Skeletal muscle cell (primary cell): Measurements from ENCODE around the gene SETX.
"Not testable (repeated sequence)": the region's sequence is repeated elsewhere in the genome, so short reads cannot be mapped to it uniquely, and the experiment has no call there.

Experiments
- DNase-seq: peaks from one replicate; pipeline ENCODE4 v3.0.0-alpha.2; 2010; ENCODE audit warnings: low read depth
- H3K4me3 ChIP-seq: 2 replicates; pipeline ENCODE4 v1.5.1; 2011; ENCODE audit warnings: low read depth, mild to moderate bottlenecking, control low read depth, low read length, moderate library complexity

The SETX gene

DNA sequence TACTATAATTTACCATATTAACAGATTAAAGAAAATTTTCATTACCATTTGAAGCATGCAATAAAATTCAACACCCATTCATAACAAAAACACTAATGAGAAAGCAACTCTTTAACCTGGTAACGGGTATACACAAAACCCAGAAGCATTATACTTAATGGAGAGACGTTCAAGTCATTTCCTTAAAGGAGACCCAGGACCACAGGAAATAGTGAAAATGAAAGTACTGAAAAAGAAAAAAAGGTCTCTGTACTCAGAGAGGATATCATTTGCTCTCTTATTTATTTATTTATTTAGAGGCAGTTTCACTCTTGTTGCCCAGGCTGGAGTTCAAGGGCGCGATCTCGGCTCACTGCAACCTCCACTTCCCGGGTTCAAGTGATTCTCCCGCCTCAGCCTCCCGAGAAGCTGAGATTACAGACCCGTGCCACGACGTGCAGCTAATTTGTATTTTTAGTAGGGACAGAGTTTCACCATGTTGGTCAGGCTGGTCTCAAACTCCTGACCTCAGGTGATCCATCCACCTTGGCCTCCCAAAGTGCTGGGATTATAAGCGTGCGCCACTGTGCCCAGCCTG is 61.6 kb downstream of the SETX start:
- DNase-seq, result no peak

DNA sequence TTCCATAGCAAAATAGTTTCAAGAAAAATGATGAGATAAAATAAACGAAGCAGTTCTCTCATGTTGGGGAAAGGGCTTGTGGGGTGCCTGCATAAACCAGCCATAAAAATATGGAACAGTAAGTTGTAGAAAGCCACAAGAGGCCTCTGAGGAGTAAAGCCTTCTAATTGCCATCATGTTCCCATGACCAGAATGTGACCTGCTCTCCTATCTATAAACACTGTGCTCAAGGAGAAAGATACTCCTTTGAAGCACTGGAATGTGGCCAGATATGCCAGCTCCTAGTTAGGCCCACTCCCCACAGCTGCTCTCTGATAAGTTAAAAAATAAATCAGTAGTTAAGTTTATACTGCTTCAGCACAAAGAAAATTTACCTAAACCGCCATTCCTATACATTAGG is 65.8 kb downstream of the SETX start:
- H3K4me3 ChIP-seq, result no peak overlapping the region
- DNase-seq, result no peak

More for the DNA sequence above, 61.6 kb downstream of the SETX start:
- no peak overlapping the region for H3K4me3 ChIP-seq

DNA sequence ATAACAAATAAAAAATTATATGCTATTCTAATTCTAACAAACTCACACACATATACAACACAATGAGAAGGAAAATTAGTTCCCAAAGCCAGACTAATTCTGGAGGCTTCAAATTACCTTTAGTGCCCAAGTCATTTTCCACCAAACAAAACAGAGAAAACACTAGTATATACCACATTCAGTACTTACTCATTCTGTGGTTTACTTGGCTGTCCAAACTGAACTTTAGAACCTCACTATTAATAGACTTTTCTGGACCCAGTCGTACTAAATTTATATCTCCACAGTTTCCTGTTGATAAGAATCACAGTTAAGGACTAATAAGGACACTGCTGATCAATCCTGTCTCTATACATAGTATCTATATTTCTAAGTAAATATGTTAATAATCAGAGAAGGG is 66.4 kb downstream of the SETX start:
- no peak overlapping the region for H3K4me3 ChIP-seq
- peak; percentile 4 for DNase-seq

DNA sequence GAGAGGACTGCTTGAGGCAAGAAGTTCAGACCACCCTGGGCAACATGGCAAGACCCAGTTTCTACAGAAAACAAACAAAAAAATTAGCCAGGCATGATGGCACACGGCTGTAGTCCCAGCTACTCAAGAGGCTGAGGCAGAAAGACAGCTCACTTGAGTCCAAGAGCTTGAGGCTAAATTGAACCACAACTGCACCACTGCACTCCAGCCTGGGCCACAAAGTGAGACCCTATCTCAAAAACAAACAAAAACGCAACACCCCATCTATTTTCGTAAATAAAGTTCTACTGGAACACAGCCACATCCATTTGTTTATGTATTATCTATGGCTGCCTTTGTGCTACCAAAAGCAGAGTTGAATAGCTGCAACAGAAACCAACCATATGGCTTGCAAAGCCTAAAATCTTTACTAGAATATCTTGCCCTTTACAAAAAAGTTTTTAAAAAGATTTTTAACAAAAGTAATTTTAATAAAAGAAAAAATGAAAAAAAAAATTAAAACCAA is 67.5 kb downstream of the SETX start:
- DNase-seq, result no peak
- no peak overlapping the region for H3K4me3 ChIP-seq

DNA sequence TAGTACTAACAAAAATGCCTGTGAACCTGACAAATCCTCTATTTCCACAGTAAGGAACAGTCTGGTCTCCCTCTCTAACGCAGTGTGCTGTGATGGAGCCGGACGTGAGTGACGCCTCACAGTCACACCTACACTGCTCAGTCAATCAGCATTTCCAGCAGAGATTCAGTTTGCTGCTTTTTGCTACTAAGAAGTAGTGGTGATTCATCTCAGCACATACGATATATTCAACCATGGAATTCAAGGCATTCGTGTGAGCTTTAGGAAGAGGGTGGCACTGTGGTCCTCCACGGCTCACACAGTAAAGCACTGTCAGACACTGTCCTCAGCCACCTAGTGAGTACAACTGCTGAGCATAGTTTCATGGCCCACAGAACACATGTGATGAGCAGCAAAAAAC is 70.9 kb downstream of the SETX start:
- H3K4me3 ChIP-seq, result no peak overlapping the region
- DNase-seq, result no peak

DNA sequence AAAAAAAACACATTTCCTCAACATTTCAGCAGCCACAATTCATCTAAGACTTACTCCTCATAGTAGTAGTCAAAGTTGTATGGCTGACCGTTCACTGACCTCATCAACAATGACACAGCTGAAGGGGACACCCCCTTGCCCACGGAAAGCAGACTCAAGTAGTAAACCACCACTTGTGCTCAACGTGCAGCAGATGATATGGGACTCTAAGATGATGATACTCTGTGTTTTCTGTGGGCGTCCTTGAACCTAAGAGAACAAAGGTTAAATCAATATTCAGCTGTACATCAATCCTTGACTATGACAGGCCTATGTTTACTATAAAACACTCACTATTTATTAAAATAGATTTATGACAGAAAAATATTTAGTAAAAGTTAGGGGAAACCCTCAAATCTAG is 71.6 kb downstream of the SETX start:
- H3K4me3 ChIP-seq, result no peak overlapping the region

DNA sequence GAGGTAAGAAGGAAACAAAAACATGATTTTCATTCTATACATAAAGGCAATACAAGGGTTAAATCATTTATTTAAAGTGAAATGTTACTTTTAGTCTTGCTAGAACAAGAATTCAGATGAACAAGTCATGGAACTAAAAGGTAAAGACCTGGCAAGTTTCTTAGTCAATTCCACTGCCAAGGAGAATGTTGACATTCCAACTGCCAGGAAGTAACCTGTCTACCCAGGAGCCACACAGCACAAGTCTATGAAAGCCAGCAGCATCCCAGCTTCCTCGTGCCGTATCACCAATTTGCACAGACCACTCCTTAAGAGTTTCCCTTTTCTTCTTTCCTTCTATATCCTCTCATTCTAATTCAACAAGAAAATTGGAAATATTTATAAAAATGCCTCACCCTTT is 79.9 kb downstream of the SETX start:
- H3K4me3 ChIP-seq, result no peak overlapping the region
- no peak for DNase-seq

More for the DNA sequence above, 71.6 kb downstream of the SETX start:
- no peak for DNase-seq

DNA sequence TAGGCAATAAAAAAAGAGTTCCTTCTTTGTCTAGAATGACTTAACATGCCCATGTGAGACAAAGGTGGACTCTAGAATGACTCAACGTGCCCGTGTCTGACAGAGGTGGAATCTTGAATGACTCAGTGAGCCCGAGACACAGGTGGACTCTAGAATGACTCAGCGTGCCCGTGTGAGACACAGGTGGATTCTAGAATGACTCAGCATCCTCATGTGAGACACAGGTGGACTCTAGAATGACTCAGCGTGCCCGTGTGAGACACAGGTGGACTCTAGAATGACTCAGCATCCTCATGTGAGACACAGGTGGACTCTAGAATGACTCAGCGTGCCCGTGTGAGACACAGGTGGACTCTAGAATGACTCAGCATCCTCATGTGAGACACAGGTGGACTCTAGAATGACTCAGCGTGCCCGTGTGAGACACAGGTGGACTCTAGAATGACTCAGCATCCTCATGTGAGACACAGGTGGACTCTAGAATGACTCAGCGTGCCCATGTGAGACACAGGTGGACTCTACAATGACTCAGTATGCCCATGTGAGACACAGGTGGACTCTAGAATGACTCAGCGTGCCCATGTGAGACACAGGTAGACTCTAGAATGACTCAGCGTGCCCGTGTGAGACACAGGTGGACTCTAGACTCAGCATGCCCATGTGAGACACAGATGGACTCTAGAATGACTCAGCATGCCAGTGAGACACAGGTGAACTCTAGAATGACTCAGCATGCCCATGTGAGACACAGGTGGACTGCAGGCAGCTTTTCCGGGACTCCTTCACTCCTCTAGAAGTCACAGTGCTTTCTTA is 84.9 kb downstream of the SETX start:
- H3K4me3 ChIP-seq, DNase-seq: not testable (repeated sequence)

DNA sequence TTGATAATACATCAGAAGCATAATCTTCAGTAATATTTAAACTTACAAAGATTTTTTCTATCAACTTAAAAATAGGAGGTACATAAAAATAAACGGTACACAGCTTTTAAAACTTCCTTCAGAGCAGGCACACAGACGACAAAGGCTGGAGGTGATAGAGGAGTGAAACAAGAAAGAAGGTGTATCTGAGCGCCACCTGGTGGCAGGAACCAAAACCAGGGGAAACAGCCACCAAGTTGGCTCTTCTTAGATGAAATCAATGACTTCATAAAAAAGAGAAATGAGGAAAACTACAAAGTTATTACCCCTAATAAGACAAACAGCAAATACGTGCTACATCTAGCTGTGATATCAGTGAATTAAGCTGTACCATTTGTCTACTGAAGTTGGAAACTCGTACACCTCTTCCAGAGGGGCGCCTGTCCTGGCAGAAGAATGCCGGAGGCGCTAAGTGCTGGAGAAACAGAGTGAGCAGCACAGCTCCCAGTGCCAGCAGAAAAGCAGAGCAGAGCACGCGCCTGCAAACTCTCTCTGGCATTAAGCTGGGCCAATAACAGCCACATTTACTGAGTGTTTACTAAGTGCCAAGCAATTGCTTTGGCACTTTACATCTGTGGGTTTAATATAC is 85.9 kb downstream of the SETX start:
- no peak for DNase-seq
- H3K4me3 ChIP-seq, result no peak overlapping the region

DNA sequence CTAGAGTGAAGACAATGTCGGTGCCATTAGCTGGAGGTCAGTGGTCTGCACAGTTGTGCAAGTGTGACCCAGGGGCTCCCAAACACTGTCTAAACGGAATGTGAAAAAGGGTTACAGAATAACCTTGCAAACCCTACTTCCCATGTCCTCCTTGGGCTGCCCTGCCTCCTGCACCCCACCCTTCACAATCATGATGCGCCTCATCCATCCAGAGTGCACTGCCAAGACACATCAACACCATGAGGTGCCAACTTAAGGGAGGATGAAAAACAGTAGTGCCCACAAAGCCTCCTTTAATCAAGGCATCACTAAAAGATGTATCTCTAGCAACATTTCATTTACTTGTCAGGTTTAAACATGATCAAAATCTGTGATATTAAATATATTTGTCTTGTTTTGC is 87.1 kb downstream of the SETX start:
- no peak overlapping the region for H3K4me3 ChIP-seq
- no peak for DNase-seq

DNA sequence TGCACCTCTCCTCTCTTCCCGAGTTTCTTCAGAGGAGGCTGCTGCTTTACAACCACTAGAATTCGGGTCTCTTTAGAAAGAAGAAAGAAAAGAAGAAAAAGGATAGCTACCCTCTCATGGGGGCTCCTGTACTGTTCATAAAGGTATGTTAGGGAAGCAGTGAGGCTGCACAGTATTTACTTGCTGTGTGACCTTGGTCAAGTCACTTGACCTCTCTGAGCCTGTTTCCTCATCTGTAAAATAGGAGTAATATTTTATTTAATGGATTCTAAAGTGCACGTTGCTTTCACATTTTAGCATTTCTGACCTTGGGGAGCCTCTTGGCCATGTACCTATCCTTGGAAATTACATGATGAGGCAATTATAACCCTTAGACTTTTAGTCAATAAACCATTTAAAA is 88.8 kb downstream of the SETX start:
- no peak for DNase-seq
- no peak overlapping the region for H3K4me3 ChIP-seq

DNA sequence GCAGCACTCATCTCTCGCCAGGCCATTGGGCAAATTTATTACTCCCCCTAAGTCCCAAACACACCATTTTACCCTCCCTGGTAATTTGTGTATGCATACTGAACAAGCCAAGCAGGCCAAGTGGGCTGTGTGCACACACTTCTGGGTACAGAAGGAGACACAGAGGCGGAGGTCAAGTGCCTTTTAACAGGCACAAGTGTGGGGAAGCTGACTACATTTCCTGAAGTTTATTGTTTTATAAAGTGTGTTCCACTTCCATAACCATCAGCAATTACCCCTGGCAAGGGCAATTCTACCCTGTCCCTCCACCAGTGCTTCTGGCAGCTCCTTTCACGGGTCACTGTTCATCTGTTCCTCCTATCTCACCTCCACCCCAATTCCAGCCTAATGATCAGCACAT is 93.9 kb downstream of the SETX start:
- DNase-seq, result no peak
- no peak overlapping the region for H3K4me3 ChIP-seq

DNA sequence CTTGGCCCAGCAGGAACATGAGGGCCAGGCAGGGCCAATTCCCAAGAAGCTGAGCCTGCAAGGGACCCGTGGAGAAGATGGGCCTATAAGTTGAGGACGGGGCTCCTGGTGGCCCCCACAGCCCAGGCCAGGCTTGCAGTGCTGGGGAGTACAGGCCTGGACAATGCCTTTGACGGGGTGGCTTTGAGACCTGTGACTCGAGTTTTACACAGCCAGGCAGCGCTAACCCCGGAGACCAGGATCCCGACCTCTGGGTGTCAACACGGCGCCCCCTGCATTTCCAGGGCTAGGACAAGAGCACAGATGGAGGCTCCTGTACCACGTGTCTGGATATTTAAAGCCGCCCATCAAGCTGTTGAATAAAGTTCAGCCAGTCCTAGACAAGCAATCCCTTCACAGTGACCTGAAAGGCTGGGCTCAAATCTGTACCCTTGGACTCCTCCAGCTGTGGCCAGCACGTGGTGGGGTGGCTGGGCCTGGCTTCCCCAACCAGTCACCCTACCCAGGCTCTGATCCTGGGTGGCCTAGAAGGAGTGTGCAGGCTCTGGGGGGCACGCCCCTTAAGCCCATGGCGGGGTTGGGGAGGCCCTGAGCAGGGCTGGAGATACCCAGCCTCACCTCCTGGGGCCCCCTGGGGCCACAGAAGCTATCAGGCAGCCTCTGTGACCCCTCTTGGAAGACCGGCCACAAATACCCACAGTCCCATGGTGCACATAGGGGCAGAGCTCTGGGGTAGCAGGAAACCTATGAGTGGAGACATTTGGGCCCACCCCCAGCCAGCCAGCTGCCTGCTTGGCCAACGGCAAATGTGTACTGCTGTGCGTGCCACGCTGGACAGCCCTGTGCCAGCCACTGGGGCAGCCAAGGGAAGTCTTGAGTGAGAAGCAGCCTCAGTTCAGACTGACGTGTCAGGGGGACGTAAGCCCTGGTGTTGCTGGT is 104.2 kb downstream of the SETX start:
- DNase-seq, result no peak
- no peak overlapping the region for H3K4me3 ChIP-seq

DNA sequence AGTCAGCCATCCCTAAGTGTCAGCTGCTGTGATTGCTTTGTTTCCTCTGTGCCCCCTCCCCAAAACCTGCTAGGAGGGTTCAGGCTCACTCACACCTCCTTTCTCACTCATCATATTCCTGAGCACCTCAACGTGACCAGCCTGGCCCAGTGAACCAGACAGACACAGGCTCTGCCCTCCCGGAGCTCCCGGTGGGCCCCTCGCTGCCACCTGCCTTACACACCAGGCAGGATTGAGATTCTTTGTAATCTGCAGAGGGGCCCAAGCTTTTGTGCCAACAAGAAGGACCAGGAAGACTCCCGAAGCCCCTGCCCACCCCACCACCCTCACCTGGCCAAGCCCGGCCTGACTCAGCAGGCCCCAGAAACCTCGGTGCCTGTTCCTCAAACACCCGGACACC is 105.1 kb downstream of the SETX start:
- H3K4me3 ChIP-seq, result no peak overlapping the region
- no peak for DNase-seq

DNA sequence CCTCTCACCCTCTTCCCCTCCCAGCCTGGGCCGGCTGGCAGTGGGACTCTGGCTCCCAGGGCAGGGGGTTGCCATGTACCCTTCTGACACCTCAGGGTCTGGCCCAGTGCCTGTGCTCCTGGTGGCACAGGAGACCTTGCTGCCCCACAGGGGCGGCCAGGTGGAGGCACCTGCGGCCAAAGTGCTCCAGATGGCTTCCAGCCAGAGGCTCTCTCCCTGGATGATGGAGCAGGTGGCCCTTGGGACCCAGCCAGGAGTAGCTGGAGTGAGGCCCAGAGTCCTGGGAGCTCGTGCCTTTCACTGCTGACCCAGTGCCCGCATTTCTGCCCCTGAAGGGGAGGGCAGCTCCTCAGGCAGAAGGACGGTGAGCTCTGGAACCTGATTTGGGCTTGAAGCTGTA is 105.7 kb downstream of the SETX start:
- no peak for DNase-seq
- H3K4me3 ChIP-seq, result no peak overlapping the region

DNA sequence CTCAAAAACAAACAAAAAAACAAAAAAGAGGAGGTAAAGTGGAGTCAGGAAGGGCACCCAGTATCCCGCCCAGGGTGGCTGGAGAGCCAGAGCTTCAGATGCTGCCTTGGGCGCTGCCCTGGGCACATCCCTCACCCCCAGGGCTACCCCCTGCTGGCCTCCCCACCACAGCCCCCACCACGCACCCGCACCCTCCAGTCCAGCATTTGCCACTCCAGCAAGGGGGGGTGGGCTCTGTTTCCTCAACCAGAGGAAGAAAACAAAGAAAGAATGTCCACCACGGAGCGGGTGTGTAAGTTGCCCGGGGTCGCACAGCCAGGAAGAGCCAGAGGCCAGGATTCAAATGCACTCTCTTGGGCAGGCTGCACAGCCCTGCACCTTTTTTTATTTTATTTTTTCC is 106.8 kb downstream of the SETX start:
- DNase-seq, result no peak
- H3K4me3 ChIP-seq, result no peak overlapping the region

DNA sequence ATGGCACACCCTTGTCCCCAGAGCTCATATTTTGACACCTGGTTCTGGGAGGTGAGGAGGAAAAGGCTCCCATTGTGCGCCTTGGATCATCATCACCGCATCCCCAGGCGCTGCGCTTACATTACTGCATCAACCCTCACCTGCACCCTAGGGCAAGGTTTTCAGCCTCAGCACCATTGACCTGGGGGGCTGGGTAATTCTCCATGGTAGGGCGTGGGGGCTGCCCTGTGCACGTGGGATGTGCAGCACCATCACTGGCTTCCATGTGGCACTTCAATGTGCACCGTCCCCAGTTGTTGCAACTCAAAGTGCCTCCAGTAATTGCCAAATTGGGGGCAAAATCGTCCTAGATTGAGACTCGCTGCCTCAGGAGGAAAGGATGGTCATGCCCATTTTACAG is 109.3 kb downstream of the SETX start:
- DNase-seq, result no peak
- no peak overlapping the region for H3K4me3 ChIP-seq

DNA sequence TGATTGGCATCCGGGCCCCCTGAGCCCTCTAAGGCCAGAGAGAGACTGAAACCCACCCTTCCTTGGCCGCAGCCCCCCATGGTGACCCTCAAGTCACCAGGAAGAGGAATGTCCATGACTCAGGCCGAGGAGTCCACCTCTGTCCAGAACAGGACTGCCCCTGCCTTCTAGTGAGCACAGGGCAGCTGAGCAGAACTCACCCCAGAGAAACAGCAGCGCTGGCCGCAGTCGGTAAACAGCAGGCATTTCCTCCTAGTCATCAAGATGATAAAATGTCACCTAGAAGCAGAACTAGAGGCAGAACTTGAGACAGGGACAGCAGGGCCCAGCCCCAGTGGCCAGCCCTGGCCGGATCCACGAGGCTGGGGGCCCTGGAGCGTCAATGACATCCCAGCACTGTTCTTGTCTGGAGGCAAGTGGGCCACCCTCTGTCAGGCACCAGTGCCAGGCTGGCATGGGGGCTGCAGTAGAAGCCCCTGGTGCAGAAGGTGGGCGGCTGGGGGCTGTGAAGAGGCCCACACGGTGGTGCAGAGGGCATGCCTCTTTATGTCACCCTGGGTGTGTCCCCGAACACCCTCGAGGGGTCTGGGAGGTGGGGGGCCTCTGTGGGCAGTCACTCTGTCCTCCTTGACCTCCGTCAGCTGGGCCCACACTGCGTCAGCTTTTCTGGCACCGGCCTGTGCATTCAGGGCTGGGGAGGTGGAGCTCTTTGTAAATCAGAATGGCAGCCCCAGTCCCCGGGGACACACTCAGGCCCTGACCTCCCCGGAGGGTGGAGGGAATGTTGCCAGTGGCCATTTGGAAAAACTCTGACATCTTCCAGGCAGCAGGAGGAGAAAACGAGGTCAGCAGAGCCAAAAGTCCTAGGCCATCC is 110.0 kb downstream of the SETX start:
- no peak overlapping the region for H3K4me3 ChIP-seq
- DNase-seq, result no peak
